ENCODE measurements around the gene HMGN3.

DNA sequence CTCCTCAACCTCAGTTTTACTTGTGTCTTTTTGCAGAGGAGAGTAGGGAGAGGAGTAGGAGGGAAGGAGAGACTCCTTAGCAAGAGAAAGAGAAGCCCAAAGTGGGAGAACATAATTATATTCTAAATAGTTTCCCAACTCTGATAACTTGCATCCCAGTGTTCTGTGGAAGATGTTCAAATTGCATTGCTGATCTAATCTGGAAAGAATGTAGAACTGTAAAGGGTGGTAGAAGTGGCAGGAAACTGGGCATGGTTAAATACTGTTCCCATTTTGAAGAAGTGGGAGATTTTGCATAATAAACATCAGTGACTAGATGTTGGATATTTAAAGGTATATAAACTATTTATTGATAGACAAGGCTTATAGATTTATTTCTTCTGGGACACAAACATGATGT, 42.6 kb upstream of the HMGN3 start:
- TF ChIP-seq CTCF (conservative IDR thresholded peaks at IDR 0.05; ENCODE audit: low read length) (no peak), EZH2phosphoT487 (IDR thresholded peaks at IDR 0.05; ENCODE audit: borderline replicate concordance, low read depth, low read length) (no peak)

Measured in OCI-LY7 (cell line).